ENCODE results near the gene EGFR. TPM values are rescaled to one million over a fixed set of nuclear protein-coding genes. Genes with fewer than 3 reads are reported as not detected.

The EGFR gene
- total and polyA plus RNA-seq, 2 experiments from 2014 or later = 21.6 to 51.0 TPM

DNA sequence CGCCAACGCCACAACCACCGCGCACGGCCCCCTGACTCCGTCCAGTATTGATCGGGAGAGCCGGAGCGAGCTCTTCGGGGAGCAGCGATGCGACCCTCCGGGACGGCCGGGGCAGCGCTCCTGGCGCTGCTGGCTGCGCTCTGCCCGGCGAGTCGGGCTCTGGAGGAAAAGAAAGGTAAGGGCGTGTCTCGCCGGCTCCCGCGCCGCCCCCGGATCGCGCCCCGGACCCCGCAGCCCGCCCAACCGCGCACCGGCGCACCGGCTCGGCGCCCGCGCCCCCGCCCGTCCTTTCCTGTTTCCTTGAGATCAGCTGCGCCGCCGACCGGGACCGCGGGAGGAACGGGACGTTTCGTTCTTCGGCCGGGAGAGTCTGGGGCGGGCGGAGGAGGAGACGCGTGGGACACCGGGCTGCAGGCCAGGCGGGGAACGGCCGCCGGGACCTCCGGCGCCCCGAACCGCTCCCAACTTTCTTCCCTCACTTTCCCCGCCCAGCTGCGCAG lies 424 bp downstream of the EGFR start:
- Histone ChIP-seq H3K36me3 (replicated peaks; ENCODE audit: insufficient read depth, low read depth) (no peaks in the 10 kb centered on the region), H4K20me1 (ENCODE audit: insufficient read depth, poor library complexity, severe bottlenecking) (peaks cover 5% of the 10 kb centered on the region), H3K79me2 (peaks cover 47% of the 10 kb centered on the region), H3K27ac (peak overlapping the region; percentile 98), H3K4me3 (peak overlapping the region; percentile 96), H3K9me3 (ENCODE audit: low read depth) (no peaks in the 10 kb centered on the region), H2AFZ (peak overlapping the region; percentile 69), H3K27me3 (no peaks in the 10 kb centered on the region), H3K9me2 (replicated peaks; ENCODE audit: insufficient read depth) (no peaks in the 10 kb centered on the region), H3K4me1 (ENCODE audit: insufficient read depth) (no peaks in the 10 kb centered on the region), H3K4me2 (peak overlapping the region; percentile 93)
- TF ChIP-seq EZH2phosphoT487 (IDR thresholded peaks at IDR 0.05; ENCODE audit: low read depth, severe bottlenecking, unreplicated experiment) (no peak), EZH2 (IDR thresholded peaks at IDR 0.05; ENCODE audit: borderline replicate concordance) (no peak)
- TF ChIP-seq, protein P1, sequence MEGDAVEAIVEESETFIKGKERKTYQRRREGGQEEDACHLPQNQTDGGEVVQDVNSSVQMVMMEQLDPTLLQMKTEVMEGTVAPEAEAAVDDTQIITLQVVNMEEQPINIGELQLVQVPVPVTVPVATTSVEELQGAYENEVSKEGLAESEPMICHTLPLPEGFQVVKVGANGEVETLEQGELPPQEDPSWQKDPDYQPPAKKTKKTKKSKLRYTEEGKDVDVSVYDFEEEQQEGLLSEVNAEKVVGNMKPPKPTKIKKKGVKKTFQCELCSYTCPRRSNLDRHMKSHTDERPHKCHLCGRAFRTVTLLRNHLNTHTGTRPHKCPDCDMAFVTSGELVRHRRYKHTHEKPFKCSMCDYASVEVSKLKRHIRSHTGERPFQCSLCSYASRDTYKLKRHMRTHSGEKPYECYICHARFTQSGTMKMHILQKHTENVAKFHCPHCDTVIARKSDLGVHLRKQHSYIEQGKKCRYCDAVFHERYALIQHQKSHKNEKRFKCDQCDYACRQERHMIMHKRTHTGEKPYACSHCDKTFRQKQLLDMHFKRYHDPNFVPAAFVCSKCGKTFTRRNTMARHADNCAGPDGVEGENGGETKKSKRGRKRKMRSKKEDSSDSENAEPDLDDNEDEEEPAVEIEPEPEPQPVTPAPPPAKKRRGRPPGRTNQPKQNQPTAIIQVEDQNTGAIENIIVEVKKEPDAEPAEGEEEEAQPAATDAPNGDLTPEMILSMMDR (IDR thresholded peaks at IDR 0.05; ENCODE audit: poor library complexity) = no peak
- WGBS (ENCODE audit: low lambda C conversion rate, missing lambda C conversion rate) = under 1% methylated on average over 58 of the region's 70 CpGs
- DNase-seq (ENCODE audit: low spot score) = peak; percentile 74

DNA sequence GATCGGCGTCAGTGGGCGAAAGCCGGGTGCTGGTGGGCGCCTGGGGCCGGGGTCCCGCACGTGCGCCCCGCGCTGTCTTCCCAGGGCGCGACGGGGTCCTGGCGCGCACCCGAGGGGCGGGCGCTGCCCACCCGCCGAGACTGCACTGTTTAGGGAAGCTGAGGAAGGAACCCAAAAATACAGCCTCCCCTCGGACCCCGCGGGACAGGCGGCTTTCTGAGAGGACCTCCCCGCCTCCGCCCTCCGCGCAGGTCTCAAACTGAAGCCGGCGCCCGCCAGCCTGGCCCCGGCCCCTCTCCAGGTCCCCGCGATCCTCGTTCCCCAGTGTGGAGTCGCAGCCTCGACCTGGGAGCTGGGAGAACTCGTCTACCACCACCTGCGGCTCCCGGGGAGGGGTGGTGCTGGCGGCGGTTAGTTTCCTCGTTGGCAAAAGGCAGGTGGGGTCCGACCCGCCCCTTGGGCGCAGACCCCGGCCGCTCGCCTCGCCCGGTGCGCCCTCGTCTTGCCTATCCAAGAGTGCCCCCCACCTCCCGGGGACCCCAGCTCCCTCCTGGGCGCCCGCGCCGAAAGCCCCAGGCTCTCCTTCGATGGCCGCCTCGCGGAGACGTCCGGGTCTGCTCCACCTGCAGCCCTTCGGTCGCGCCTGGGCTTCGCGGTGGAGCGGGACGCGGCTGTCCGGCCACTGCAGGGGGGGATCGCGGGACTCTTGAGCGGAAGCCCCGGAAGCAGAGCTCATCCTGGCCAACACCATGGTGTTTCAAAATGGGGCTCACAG lies 1.1 kb downstream of the EGFR start:
- H3K4me3 ChIP-seq = peak overlapping the region; percentile 96
- H3K4me2 ChIP-seq = peak overlapping the region; percentile 93
- no peak for TF ChIP-seq EZH2phosphoT487 (IDR thresholded peaks at IDR 0.05; ENCODE audit: low read depth, severe bottlenecking, unreplicated experiment)
- TF ChIP-seq, protein P1 (IDR thresholded peaks at IDR 0.05; ENCODE audit: poor library complexity) = peak; percentile 9
- peak overlapping the region; percentile 69 for H2AFZ ChIP-seq
- H3K9me3 ChIP-seq (ENCODE audit: low read depth) = no peaks in the 10 kb centered on the region
- 2% methylated on average over 59 of the region's 78 CpGs for WGBS (ENCODE audit: low lambda C conversion rate, missing lambda C conversion rate)
- H4K20me1 ChIP-seq (ENCODE audit: insufficient read depth, poor library complexity, severe bottlenecking) = peaks cover 5% of the 10 kb centered on the region
- peak overlapping the region; percentile 98 for H3K27ac ChIP-seq
- H3K36me3 ChIP-seq (replicated peaks; ENCODE audit: insufficient read depth, low read depth) = no peaks in the 10 kb centered on the region
- no peaks in the 10 kb centered on the region for H3K9me2 ChIP-seq (replicated peaks; ENCODE audit: insufficient read depth)
- H3K27me3 ChIP-seq = no peaks in the 10 kb centered on the region
- peaks cover 54% of the 10 kb centered on the region for H3K79me2 ChIP-seq
- DNase-seq (ENCODE audit: low spot score) = peak; percentile 59
- no peaks in the 10 kb centered on the region for H3K4me1 ChIP-seq (ENCODE audit: insufficient read depth)

DNA sequence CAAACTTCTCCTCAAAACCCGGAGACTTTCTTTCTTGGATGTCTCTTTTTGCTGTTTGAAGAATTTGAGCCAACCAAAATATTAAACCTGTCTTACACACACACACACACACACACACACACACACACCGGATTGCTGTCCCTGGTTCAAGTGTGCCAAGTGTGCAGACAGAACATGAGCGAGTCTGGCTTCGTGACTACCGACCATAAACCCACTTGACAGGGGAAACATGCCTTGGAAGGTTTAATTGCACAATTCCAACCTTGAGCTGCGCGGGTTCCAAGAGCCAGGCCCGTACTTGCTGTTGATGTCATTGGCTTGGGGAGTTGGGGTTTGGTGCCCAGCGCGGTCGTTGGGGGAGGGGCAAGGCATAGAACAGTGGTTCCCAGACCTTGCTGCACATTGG lies 1.7 kb downstream of the EGFR start:
- H3K4me3 ChIP-seq = peak overlapping the region; percentile 96
- peak overlapping the region; percentile 98 for H3K27ac ChIP-seq
- no peaks in the 10 kb centered on the region for H3K36me3 ChIP-seq (replicated peaks; ENCODE audit: insufficient read depth, low read depth)
- 66% methylated on average over 11 of the region's 11 CpGs for WGBS (ENCODE audit: low lambda C conversion rate, missing lambda C conversion rate)
- no peaks in the 10 kb centered on the region for H3K27me3 ChIP-seq
- H3K9me2 ChIP-seq (replicated peaks; ENCODE audit: insufficient read depth) = no peaks in the 10 kb centered on the region
- H3K4me1 ChIP-seq (ENCODE audit: insufficient read depth) = no peaks in the 10 kb centered on the region
- H2AFZ ChIP-seq = peak overlapping the region; percentile 69
- H3K4me2 ChIP-seq = peak overlapping the region; percentile 93
- H3K79me2 ChIP-seq = peaks cover 59% of the 10 kb centered on the region
- H4K20me1 ChIP-seq (ENCODE audit: insufficient read depth, poor library complexity, severe bottlenecking) = peaks cover 5% of the 10 kb centered on the region
- H3K9me3 ChIP-seq (ENCODE audit: low read depth) = no peaks in the 10 kb centered on the region
- peak; percentile 53 for DNase-seq (ENCODE audit: low spot score)
- no peak for TF ChIP-seq EZH2 (IDR thresholded peaks at IDR 0.05; ENCODE audit: borderline replicate concordance)
- TF ChIP-seq EZH2phosphoT487 (IDR thresholded peaks at IDR 0.05; ENCODE audit: low read depth, severe bottlenecking, unreplicated experiment) = no peak
- TF ChIP-seq, protein P1 (IDR thresholded peaks at IDR 0.05; ENCODE audit: poor library complexity) = no peak

All from hepatocyte (in vitro differentiated cells).